Renal pelvis (tissue), 4 donors: Measurements from ENCODE around the gene ISOC2. TPM values are rescaled to one million over a fixed set of nuclear protein-coding genes. Genes with fewer than 3 reads are reported as not detected.

Source experiments
- DNase-seq: peaks from one replicate; pipeline ENCODE4 v3.0.0-alpha.2; 2013
- polyA plus RNA-seq, 3 donors: library from polyadenylated mRNA; unstranded; fragments of 120-200 nt; gene quantifications; one replicate each; pipeline ENCODE4 v1.2.1, GENCODE V29; 2013; ENCODE audit not compliant: insufficient read length in 3 of 3

The ISOC2 gene
- polyA plus RNA-seq, 3 donors, result 42.6 to 52.1 (median 50.0) TPM

DNA sequence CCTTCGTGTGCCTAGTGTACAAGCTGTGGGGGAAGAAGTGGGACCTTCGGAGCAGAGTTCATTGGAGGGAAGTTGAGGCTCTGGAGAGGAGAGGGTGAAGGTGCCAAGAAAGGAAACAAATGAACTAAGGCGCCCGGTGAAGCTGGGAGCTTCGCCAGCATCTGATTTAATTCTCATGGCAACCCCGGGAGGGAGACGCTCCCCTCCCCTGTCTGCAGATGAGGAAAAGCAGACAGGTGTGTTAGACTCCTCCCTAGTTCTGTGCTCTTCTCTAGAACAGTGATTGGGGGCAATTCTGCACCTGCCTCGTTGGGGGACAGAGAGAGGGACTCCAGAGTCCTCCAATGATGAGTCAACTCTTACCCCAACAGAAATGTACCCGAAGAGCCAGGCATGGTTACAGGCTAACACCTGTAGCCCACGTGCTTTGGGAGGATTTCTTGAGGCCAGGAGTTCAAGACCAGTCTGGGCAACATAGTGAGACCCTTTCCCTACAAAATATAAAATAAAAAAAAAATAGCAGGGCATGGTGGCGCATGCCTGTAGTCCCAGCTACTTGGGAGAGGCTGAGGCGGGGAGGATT, 31.0 kb upstream of the ISOC2 start:
- no peak for DNase-seq

DNA sequence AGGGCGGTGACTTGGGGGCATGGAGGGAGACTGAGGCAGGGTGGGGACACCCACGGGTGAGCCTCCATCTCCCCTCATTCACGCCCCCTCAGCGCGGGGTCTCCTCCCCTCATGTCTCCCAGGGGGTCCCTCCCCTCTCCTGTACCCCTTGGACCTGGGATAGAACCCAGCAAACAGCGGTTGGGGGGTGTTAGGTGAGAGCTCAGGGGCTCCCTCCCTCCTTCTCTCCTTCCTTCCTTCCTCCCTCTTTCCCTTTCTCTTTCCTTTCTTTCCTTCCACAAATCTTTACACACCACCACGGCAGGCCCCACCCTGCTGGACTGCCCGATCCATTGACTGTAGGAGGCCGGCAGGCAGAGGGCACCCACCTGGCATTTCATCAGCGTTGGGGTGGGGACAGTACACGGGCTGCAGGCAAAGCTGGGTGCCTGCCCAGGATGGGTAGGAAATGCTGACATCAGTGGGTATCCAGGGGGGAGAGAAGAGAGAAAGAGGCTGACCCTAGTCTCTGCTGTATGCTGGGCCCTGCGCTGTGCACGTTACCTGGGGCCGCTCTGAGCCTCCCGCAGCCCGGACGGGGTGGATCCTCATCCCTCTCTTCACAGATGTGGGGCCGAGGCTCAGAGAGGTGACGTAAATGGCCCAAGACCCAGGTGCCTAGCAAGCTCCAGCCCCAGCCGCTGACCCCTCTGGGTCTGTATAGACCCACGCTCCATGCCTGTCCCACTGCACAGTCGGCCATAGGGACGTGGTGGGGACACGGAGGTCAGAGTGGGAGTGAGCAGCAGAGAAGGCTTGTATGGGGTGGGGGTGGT, 30.3 kb upstream of the ISOC2 start:
- DNase-seq, result no peak

- DNase-seq, result no peak
Measured at GRCh38 chr19:55490478-55491432, 29.3 kb upstream of the ISOC2 start.

- no peak for DNase-seq
Measured at GRCh38 chr19:55489711-55490477, 28.5 kb upstream of the ISOC2 start.

GRCh38 chr19:55488986-55489710, 27.7 kb upstream of the ISOC2 start:
- no peak for DNase-seq

GRCh38 chr19:55487924-55488687, 26.7 kb upstream of the ISOC2 start, which contains the start of gene SSC5D:
Gene SSC5D (plus strand): TSS chr19:55488436. CDS start chr19:55488590, 154 bp downstream.
- DNase-seq, result no peak

DNA sequence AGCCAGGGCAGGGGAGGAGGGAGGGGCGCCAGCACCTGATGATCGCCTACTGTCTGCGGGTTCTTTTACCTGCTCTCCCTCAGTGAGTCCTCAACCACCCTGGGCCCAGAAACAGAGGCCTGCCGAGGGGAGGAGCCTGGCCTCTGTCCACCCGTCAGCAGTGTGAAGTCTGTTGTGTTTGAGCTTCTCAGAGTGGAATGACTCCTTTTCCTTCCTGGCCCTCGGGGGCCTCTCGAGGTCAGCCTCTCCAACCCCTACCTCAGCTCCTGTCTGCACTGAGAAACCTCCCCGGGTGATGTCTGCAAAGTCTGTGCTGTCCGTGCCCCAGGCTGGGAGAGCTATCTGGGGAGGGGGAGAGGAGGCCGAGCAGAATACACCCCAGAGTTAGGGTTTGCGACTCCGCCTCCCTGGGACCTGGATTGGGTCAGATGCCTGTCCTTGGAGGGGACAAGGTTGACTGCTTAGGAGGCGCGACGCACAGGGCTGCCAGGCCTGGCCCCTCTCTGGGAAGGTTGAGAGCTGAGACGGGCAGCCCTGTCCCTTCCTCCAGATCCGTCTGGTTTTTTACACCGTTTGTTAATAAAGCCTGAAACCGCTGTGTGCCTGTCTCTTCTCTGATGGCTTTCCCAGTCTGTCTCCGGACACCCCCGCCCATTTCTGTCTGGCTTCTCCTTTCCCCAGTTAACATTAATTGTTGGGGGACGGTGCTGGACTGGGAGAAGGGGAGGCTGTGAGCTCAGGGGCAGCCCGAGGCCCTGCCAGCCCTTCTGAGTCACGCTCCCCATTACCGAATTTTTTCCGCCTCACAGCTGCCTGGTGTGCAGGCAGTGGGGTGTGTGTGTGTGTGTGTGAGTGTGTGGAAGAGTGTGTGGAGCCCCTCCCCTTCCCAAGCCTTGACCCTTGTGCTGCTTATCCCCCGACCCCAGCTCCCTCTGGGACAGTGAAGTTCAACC, 25.8 kb upstream of the ISOC2 start:
- no peak for DNase-seq

- no peak for DNase-seq
Measured at GRCh38 chr19:55486043-55486970, 24.9 kb upstream of the ISOC2 start.

DNA sequence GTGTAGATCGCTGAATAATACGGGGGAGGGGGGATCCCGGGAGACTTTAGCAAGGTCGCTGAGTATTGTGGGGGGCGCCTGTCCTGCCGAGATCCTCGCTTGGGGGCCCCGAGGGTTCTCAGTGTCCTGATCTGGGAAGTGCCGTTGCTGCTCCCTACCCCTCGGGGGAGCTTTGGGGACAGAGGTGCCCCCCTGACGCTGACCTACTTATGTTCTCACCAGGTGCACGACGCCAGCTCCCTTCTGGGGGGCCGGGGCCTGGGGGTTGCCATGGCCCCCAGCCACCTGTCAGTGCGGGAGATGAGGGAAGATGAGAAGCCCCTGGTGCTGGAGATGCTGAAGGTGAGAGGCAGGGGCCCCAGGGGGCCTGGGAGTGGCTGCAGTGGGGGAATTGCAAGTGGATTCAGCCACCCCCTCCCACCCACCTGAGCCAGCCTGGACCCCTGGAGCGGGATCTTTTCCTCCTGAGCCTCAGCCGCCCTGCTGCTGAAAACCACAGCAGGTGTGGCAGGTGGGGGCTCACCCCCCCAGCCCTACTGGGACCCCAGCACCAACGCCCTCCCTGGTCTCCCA, 24.1 kb upstream of the ISOC2 start:
- no peak for DNase-seq

- DNase-seq, result peak; percentile 78
Measured at GRCh38 chr19:55484593-55485438, 23.4 kb upstream of the ISOC2 start, which contains the start of gene NAT14. Gene NAT14 (plus strand): TSS chr19:55485188. CDS start chr19:55485709, 521 bp downstream.

GRCh38 chr19:55483706-55484592, 22.5 kb upstream of the ISOC2 start:
- DNase-seq, result no peak

GRCh38 chr19:55482967-55483705, 21.7 kb upstream of the ISOC2 start:
- DNase-seq, result no peak

GRCh38 chr19:55482156-55482961, 20.9 kb upstream of the ISOC2 start:
- DNase-seq, result no peak

DNA sequence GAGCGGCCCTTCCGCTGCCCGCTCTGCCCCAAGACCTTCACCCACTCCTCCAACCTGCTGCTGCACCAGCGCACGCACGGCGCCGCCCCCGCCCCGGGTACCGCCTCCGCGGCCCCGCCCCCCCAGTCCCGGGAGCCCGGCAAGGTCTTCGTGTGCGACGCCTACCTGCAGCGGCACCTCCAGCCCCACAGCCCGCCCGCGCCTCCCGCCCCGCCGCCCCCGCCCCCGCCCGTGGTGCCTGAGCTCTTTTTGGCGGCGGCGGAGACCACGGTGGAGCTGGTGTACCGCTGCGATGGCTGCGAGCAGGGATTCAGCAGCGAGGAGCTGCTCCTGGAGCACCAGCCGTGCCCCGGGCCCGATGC, 20.3 kb upstream of the ISOC2 start:
- no peak for DNase-seq
